ENCODE results near the gene C20orf173.

DNA sequence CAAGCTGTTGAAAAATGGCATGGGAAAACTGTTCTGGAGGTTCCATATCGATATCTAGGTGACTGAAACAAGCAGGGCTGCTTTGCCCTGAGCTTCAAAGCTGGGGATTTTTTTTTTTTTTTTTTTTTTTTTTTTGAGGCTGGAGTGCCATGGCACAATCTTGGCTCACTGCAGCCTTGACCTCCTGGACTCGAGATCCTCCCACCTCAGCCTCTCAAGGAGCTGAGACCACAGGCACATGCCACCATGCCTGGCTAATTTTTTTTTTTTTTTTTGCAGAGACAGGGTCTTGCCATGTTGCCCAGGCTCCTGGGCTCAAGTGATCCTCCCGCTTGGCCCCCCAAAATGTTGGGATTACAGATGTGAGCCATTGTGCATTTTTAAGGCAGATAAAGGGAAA, 23.5 kb upstream of the C20orf173 start:
- TF ChIP-seq, protein P1, sequence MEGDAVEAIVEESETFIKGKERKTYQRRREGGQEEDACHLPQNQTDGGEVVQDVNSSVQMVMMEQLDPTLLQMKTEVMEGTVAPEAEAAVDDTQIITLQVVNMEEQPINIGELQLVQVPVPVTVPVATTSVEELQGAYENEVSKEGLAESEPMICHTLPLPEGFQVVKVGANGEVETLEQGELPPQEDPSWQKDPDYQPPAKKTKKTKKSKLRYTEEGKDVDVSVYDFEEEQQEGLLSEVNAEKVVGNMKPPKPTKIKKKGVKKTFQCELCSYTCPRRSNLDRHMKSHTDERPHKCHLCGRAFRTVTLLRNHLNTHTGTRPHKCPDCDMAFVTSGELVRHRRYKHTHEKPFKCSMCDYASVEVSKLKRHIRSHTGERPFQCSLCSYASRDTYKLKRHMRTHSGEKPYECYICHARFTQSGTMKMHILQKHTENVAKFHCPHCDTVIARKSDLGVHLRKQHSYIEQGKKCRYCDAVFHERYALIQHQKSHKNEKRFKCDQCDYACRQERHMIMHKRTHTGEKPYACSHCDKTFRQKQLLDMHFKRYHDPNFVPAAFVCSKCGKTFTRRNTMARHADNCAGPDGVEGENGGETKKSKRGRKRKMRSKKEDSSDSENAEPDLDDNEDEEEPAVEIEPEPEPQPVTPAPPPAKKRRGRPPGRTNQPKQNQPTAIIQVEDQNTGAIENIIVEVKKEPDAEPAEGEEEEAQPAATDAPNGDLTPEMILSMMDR (conservative IDR thresholded peaks at IDR 0.05 in 1 of 2, IDR thresholded peaks at IDR 0.05 in 1 of 2; ENCODE audit: low read depth in 1 of 2, low read length in 2 of 2), result no peak
- no peak for TF ChIP-seq EZH2 (IDR thresholded peaks at IDR 0.05; ENCODE audit: low read length, missing control alignments)

Measured in fibroblast of lung (primary cell).